Measurements from ENCODE around the gene TTLL7.

Gene TTLL7

GRCh38 chr1:83897516-83897915 is 101.4 kb downstream of the TTLL7 start:
- TF ChIP-seq CTCF (IDR thresholded peaks at IDR 0.05; ENCODE audit: insufficient read depth, low read length, poor library complexity, severe bottlenecking), result no peak
- Histone ChIP-seq H3K4me3 (replicated peaks; ENCODE audit: low read depth, low read length) (no peak overlapping the region), H3K36me3 (ENCODE audit: control insufficient read depth, insufficient read depth, low read length) (no peaks in the 10 kb centered on the region), H3K27me3 (replicated peaks; ENCODE audit: control insufficient read depth, insufficient read depth, low read length) (no peaks in the 10 kb centered on the region)
- DNase-seq (ENCODE audit: extremely low read depth, insufficient read length), result no peak

- H3K4me3 ChIP-seq (replicated peaks; ENCODE audit: low read depth, low read length), result no peak overlapping the region
- no peak for DNase-seq (ENCODE audit: extremely low read depth, insufficient read length)
- TF ChIP-seq CTCF (IDR thresholded peaks at IDR 0.05; ENCODE audit: insufficient read depth, low read length, poor library complexity, severe bottlenecking), result no peak
- H3K36me3 ChIP-seq (ENCODE audit: control insufficient read depth, insufficient read depth, low read length), result no peaks in the 10 kb centered on the region
- no peaks in the 10 kb centered on the region for H3K27me3 ChIP-seq (replicated peaks; ENCODE audit: control insufficient read depth, insufficient read depth, low read length)
Measured at GRCh38 chr1:83896299-83896698, 102.6 kb downstream of the TTLL7 start.

- no peaks in the 10 kb centered on the region for H3K36me3 ChIP-seq (ENCODE audit: control insufficient read depth, insufficient read depth, low read length)
- no peak for TF ChIP-seq CTCF (IDR thresholded peaks at IDR 0.05; ENCODE audit: insufficient read depth, low read length, poor library complexity, severe bottlenecking)
- DNase-seq (ENCODE audit: extremely low read depth, insufficient read length), result no peak
- no peaks in the 10 kb centered on the region for H3K27me3 ChIP-seq (replicated peaks; ENCODE audit: control insufficient read depth, insufficient read depth, low read length)
- no peak overlapping the region for H3K4me3 ChIP-seq (replicated peaks; ENCODE audit: low read depth, low read length)
Measured at GRCh38 chr1:83889707-83890106, 109.2 kb downstream of the TTLL7 start.

DNA sequence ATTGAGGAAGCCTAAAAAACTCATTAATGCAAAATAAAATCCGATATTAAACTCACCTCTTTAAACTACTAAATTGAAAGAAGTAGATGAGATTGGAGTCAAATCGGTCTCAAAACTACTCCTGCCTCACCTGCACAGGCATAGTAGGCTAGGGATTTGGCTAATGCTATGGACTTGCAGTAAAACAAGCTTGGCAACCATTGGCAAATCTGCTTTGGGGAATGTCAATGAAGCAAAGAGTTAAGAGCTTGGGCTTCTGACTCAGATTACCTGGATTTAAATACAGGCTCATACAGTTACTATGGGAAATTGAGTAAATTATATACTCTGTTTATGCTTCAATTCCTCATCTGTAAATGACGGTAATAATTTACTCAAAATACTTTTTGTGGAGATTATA is 111.4 kb downstream of the TTLL7 start:
- H3K36me3 ChIP-seq (ENCODE audit: control insufficient read depth, insufficient read depth, low read length), result no peaks in the 10 kb centered on the region
- TF ChIP-seq CTCF (IDR thresholded peaks at IDR 0.05; ENCODE audit: insufficient read depth, low read length, poor library complexity, severe bottlenecking), result no peak
- H3K4me3 ChIP-seq (replicated peaks; ENCODE audit: low read depth, low read length), result no peak overlapping the region

GRCh38 chr1:83883979-83884378 is 115.0 kb downstream of the TTLL7 start:
- TF ChIP-seq CTCF (IDR thresholded peaks at IDR 0.05; ENCODE audit: insufficient read depth, low read length, poor library complexity, severe bottlenecking), result no peak
- DNase-seq (ENCODE audit: extremely low read depth, insufficient read length), result no peak

More for the DNA sequence above, 111.4 kb downstream of the TTLL7 start:
- no peaks in the 10 kb centered on the region for H3K27me3 ChIP-seq (replicated peaks; ENCODE audit: control insufficient read depth, insufficient read depth, low read length)
- no peak for DNase-seq (ENCODE audit: extremely low read depth, insufficient read length)

DNA sequence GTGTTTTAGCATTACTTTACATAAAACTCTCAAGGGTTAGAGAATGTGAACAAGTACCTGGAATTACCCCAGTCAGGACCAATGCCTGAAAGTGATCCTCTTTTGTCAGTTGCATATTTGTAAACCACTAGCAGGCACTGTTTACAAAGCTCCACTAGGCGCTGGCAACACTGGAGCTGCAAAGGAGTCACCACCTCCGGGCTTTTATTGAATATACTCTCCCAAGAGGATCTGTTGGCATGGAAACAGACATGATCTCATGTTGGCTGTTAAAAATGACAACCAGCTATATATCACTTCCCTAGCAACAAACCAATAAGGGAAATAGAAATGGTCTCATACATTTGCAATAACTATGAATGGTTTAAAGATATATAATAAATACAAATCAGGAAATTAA is 116.0 kb downstream of the TTLL7 start:
- DNase-seq (ENCODE audit: extremely low read depth, insufficient read length), result no peak
- peak; percentile 31 for TF ChIP-seq CTCF (IDR thresholded peaks at IDR 0.05; ENCODE audit: insufficient read depth, low read length, poor library complexity, severe bottlenecking)
- H3K36me3 ChIP-seq (ENCODE audit: control insufficient read depth, insufficient read depth, low read length), result no peaks in the 10 kb centered on the region
- H3K27me3 ChIP-seq (replicated peaks; ENCODE audit: control insufficient read depth, insufficient read depth, low read length), result no peaks in the 10 kb centered on the region
- no peak overlapping the region for H3K4me3 ChIP-seq (replicated peaks; ENCODE audit: low read depth, low read length)

More at GRCh38 chr1:83883979-83884378, 115.0 kb downstream of the TTLL7 start:
- no peak overlapping the region for H3K4me3 ChIP-seq (replicated peaks; ENCODE audit: low read depth, low read length)
- no peaks in the 10 kb centered on the region for H3K36me3 ChIP-seq (ENCODE audit: control insufficient read depth, insufficient read depth, low read length)
- no peaks in the 10 kb centered on the region for H3K27me3 ChIP-seq (replicated peaks; ENCODE audit: control insufficient read depth, insufficient read depth, low read length)
